ENCODE data around the gene NBPF19. TPM values are rescaled to one million over a fixed set of nuclear protein-coding genes. Genes with fewer than 3 reads are reported as not detected.
"Not testable (repeated sequence)": the region's sequence is repeated elsewhere in the genome, so short reads cannot be mapped to it uniquely, and the experiment has no call there.

The NBPF19 gene
- total and polyA plus RNA-seq, 2 of the 4 experiments (the other 2 are of a cell fraction) = 6.3 to 7.7 TPM

GRCh38 chr1:149561806-149562205 is 87.0 kb downstream of the NBPF19 start:
- H3K4ac ChIP-seq (ENCODE audit: low read depth, low read length); H3K14ac ChIP-seq (replicated peaks; ENCODE audit: low read depth, low read length); BruUV-seq (replicated peaks); H2AFZ ChIP-seq (replicated peaks; ENCODE audit: low read length, poor library complexity); H3K79me1 ChIP-seq (ENCODE audit: low read depth in 1 of 2, low read length in 2 of 2); H3K4me3 ChIP-seq (ENCODE audit: insufficient read depth, low read depth, low read length); H4K5ac ChIP-seq (ENCODE audit: low read depth, low read length); CTCF ChIA-PET; H2AK5ac ChIP-seq (ENCODE audit: low read depth, low read length); POLR2A ChIA-PET (ENCODE audit: unreplicated experiment); H2BK120ac ChIP-seq (ENCODE audit: low read depth, low read length); H3K36me3 ChIP-seq (ENCODE audit: control insufficient read depth, insufficient read depth, low read length); H3K27me3 ChIP-seq (ENCODE audit: control insufficient read depth, insufficient read depth, low read length); H3K4me1 ChIP-seq (ENCODE audit: control insufficient read depth, insufficient read depth, low read length); H2BK20ac ChIP-seq (ENCODE audit: low read depth, low read length); H4K8ac ChIP-seq (ENCODE audit: low read depth in 2 of 2, low read length in 2 of 2); DNase-seq; H2BK5ac ChIP-seq (ENCODE audit: low read depth, low read length, poor library complexity, severe bottlenecking); H3K23ac ChIP-seq (ENCODE audit: low read depth, low read length); H3K27ac ChIP-seq (ENCODE audit: insufficient read depth, low read length); dilution Hi-C loops (cut with HindIII; ENCODE audit: low sequenced_read_pairs, unreplicated experiment); H3K9ac ChIP-seq (ENCODE audit: low read depth, low read length); H4K20me1 ChIP-seq (ENCODE audit: insufficient read depth, low read length); H4K91ac ChIP-seq (ENCODE audit: insufficient read depth, low read depth, low read length); H3K56ac ChIP-seq (ENCODE audit: extremely low read depth, insufficient read depth, low read length); H3K9me1 ChIP-seq (ENCODE audit: insufficient read depth, low read length); H2BK15ac ChIP-seq (ENCODE audit: low read depth, low read length); H3K4me2 ChIP-seq (ENCODE audit: low read depth, low read length); H3K9me3 ChIP-seq (ENCODE audit: control insufficient read depth, insufficient read depth, low read length); in situ Hi-C loops (cut with MboI; ENCODE audit: low sequenced_read_pairs); H2AK9ac ChIP-seq (replicated peaks; ENCODE audit: low read depth, low read length, poor library complexity); H3K18ac ChIP-seq (ENCODE audit: low read depth, low read length); intact Hi-C loops (cut with micrococcal nuclease); ATAC-seq (ENCODE audit: low read depth): not testable (repeated sequence)
- no CpG with 5 or more reads among the region's 23 CpGs for WGBS, 2 experiments (ENCODE audit: extremely low coverage in 2 of 2, insufficient read length in 1 of 2)

- H2AK9ac ChIP-seq (replicated peaks; ENCODE audit: low read depth, low read length, poor library complexity); H4K5ac ChIP-seq (ENCODE audit: low read depth, low read length); H3K4me2 ChIP-seq (ENCODE audit: low read depth, low read length); H3K18ac ChIP-seq (ENCODE audit: low read depth, low read length); H2BK5ac ChIP-seq (ENCODE audit: low read depth, low read length, poor library complexity, severe bottlenecking); BruUV-seq (replicated peaks); H2BK20ac ChIP-seq (ENCODE audit: low read depth, low read length); POLR2A ChIA-PET (ENCODE audit: unreplicated experiment); in situ Hi-C loops (cut with MboI; ENCODE audit: low sequenced_read_pairs); H3K14ac ChIP-seq (replicated peaks; ENCODE audit: low read depth, low read length); intact Hi-C loops (cut with micrococcal nuclease); H2BK120ac ChIP-seq (ENCODE audit: low read depth, low read length); H2AFZ ChIP-seq (replicated peaks; ENCODE audit: low read length, poor library complexity); H3K79me1 ChIP-seq (ENCODE audit: low read depth in 1 of 2, low read length in 2 of 2); CTCF ChIA-PET; H2AK5ac ChIP-seq (ENCODE audit: low read depth, low read length); dilution Hi-C loops (cut with HindIII; ENCODE audit: low sequenced_read_pairs, unreplicated experiment); H3K9me3 ChIP-seq (ENCODE audit: control insufficient read depth, insufficient read depth, low read length); H3K4ac ChIP-seq (ENCODE audit: low read depth, low read length); H3K9ac ChIP-seq (ENCODE audit: low read depth, low read length); ATAC-seq (ENCODE audit: low read depth); H4K8ac ChIP-seq (ENCODE audit: low read depth in 2 of 2, low read length in 2 of 2); DNase-seq; H3K36me3 ChIP-seq (ENCODE audit: control insufficient read depth, insufficient read depth, low read length); H4K20me1 ChIP-seq (ENCODE audit: insufficient read depth, low read length); H3K4me1 ChIP-seq (ENCODE audit: control insufficient read depth, insufficient read depth, low read length); H2BK15ac ChIP-seq (ENCODE audit: low read depth, low read length); H3K23ac ChIP-seq (ENCODE audit: low read depth, low read length); H3K27ac ChIP-seq (ENCODE audit: insufficient read depth, low read length); H3K56ac ChIP-seq (ENCODE audit: extremely low read depth, insufficient read depth, low read length); H4K91ac ChIP-seq (ENCODE audit: insufficient read depth, low read depth, low read length); H3K27me3 ChIP-seq (ENCODE audit: control insufficient read depth, insufficient read depth, low read length); H3K4me3 ChIP-seq (ENCODE audit: insufficient read depth, low read depth, low read length); H3K9me1 ChIP-seq (ENCODE audit: insufficient read depth, low read length): not testable (repeated sequence)
- WGBS, 2 experiments (ENCODE audit: extremely low coverage in 2 of 2, insufficient read length in 1 of 2) = no CpG with 5 or more reads among the region's 4 CpGs
Observed at GRCh38 chr1:149565485-149565884, 90.6 kb downstream of the NBPF19 start.

Measured in IMR-90 (cell line).